SH-SY5Y (cell line): Measurements from ENCODE around the gene TBC1D30.

Experiments used
- GATA2 ChIP-seq: IDR thresholded peaks from 2 replicates; pipeline ENCODE4 v1.6.1; 2011; ENCODE audit warnings: mild to moderate bottlenecking, low read depth, low read length
- GATA3 ChIP-seq: IDR thresholded peaks from 2 replicates; pipeline ENCODE4 v1.6.1; 2011; ENCODE audit warnings: low read depth, mild to moderate bottlenecking, low read length, moderate library complexity

- no peak for TF ChIP-seq GATA3
- TF ChIP-seq GATA2, result no peak
Measured at GRCh38 chr12:64813723-64814122, 10.7 kb upstream of the TBC1D30 start.
